ENCODE measurements around the gene OGFOD1.
A peak's percentile ranks its signal among the peaks of the same experiment; 100 is the strongest.
"Not testable (repeated sequence)": the region's sequence is repeated elsewhere in the genome, so short reads cannot be mapped to it uniquely, and the experiment has no call there.

OGFOD1 gene

GRCh38 chr16:56479469-56479868, 28.1 kb downstream of the OGFOD1 start:
- Mint-ChIP-seq H3K36me3 (ENCODE audit: low read depth) (peaks cover 83% of the 10 kb centered on the region), H3K4me1 (ENCODE audit: low read depth) (peaks cover 19% of the 10 kb centered on the region), H3K4me3 (no peak overlapping the region), H3K27ac (peak overlapping the region; percentile 60), H3K9me3 (no peaks in the 10 kb centered on the region), H3K27me3 (no peaks in the 10 kb centered on the region)
- DNase-seq = no peak

- no peak overlapping the region for H3K4me3 Mint-ChIP-seq
- DNase-seq = no peak
- H3K27ac Mint-ChIP-seq = peak overlapping the region; percentile 28
- H3K9me3 Mint-ChIP-seq = no peaks in the 10 kb centered on the region
- H3K36me3 Mint-ChIP-seq (ENCODE audit: low read depth) = peaks cover 80% of the 10 kb centered on the region
- H3K27me3 Mint-ChIP-seq = no peaks in the 10 kb centered on the region
- H3K4me1 Mint-ChIP-seq (ENCODE audit: low read depth) = peaks cover 19% of the 10 kb centered on the region
These were observed 29.6 kb downstream of the OGFOD1 start for GRCh38 chr16:56480776-56481467.

- Mint-ChIP-seq H3K9me3 (no peaks in the 10 kb centered on the region), H3K4me3 (no peak overlapping the region), H3K27ac (peak overlapping the region; percentile 74), H3K27me3 (no peaks in the 10 kb centered on the region), H3K4me1 (ENCODE audit: low read depth) (peaks cover 17% of the 10 kb centered on the region), H3K36me3 (ENCODE audit: low read depth) (peaks cover 77% of the 10 kb centered on the region)
- DNase-seq = no peak
These were observed 30.2 kb downstream of the OGFOD1 start for GRCh38 chr16:56481468-56482122.

GRCh38 chr16:56482683-56483236, 31.4 kb downstream of the OGFOD1 start:
- H3K36me3 Mint-ChIP-seq (ENCODE audit: low read depth) = peaks cover 65% of the 10 kb centered on the region
- no peak overlapping the region for H3K27ac Mint-ChIP-seq

GRCh38 chr16:56483394-56483793, 32.0 kb downstream of the OGFOD1 start:
- no peak for DNase-seq
- Mint-ChIP-seq H3K9me3 (no peaks in the 10 kb centered on the region), H3K27ac (no peak overlapping the region), H3K4me3 (no peak overlapping the region), H3K27me3 (no peaks in the 10 kb centered on the region), H3K4me1 (ENCODE audit: low read depth) (peaks cover 3% of the 10 kb centered on the region), H3K36me3 (ENCODE audit: low read depth) (peaks cover 61% of the 10 kb centered on the region)

More at GRCh38 chr16:56482683-56483236, 31.4 kb downstream of the OGFOD1 start:
- Mint-ChIP-seq H3K9me3 (no peaks in the 10 kb centered on the region), H3K27me3 (no peaks in the 10 kb centered on the region), H3K4me1 (ENCODE audit: low read depth) (peaks cover 5% of the 10 kb centered on the region), H3K4me3 (no peak overlapping the region)
- no peak for DNase-seq

GRCh38 chr16:56488035-56488434, 36.7 kb downstream of the OGFOD1 start:
- Mint-ChIP-seq H3K36me3 (ENCODE audit: low read depth) (peaks cover 37% of the 10 kb centered on the region), H3K9me3 (no peaks in the 10 kb centered on the region), H3K27ac (no peak overlapping the region), H3K4me1 (ENCODE audit: low read depth) (no peaks in the 10 kb centered on the region), H3K4me3 (no peak overlapping the region), H3K27me3 (no peaks in the 10 kb centered on the region)
- no peak for DNase-seq

- not testable (repeated sequence) for H3K27me3 Mint-ChIP-seq; DNase-seq; H3K27ac Mint-ChIP-seq; H3K9me3 Mint-ChIP-seq; H3K4me1 Mint-ChIP-seq (ENCODE audit: low read depth); H3K4me3 Mint-ChIP-seq
- peaks cover 33% of the 10 kb centered on the region for H3K36me3 Mint-ChIP-seq (ENCODE audit: low read depth)
These were observed 37.5 kb downstream of the OGFOD1 start for GRCh38 chr16:56488868-56489267.

GRCh38 chr16:56491657-56492261, 40.4 kb downstream of the OGFOD1 start:
- H3K36me3 Mint-ChIP-seq (ENCODE audit: low read depth) = peaks cover 35% of the 10 kb centered on the region
- H3K27ac Mint-ChIP-seq = no peak overlapping the region
- H3K4me3 Mint-ChIP-seq = no peak overlapping the region
- DNase-seq = no peak
- H3K9me3 Mint-ChIP-seq = no peaks in the 10 kb centered on the region
- H3K4me1 Mint-ChIP-seq (ENCODE audit: low read depth) = no peaks in the 10 kb centered on the region
- H3K27me3 Mint-ChIP-seq = no peaks in the 10 kb centered on the region

GRCh38 chr16:56493126-56493525, 41.8 kb downstream of the OGFOD1 start:
- no peak overlapping the region for H3K4me3 Mint-ChIP-seq
- H3K27ac Mint-ChIP-seq = no peak overlapping the region
- no peaks in the 10 kb centered on the region for H3K9me3 Mint-ChIP-seq
- H3K36me3 Mint-ChIP-seq (ENCODE audit: low read depth) = peaks cover 47% of the 10 kb centered on the region
- no peak for DNase-seq
- no peaks in the 10 kb centered on the region for H3K4me1 Mint-ChIP-seq (ENCODE audit: low read depth)
- H3K27me3 Mint-ChIP-seq = no peaks in the 10 kb centered on the region

GRCh38 chr16:56493815-56494214, 42.5 kb downstream of the OGFOD1 start:
- DNase-seq = no peak
- H3K4me1 Mint-ChIP-seq (ENCODE audit: low read depth) = no peaks in the 10 kb centered on the region
- peaks cover 54% of the 10 kb centered on the region for H3K36me3 Mint-ChIP-seq (ENCODE audit: low read depth)
- no peak overlapping the region for H3K4me3 Mint-ChIP-seq
- H3K9me3 Mint-ChIP-seq = no peaks in the 10 kb centered on the region
- H3K27ac Mint-ChIP-seq = no peak overlapping the region
- H3K27me3 Mint-ChIP-seq = no peaks in the 10 kb centered on the region

GRCh38 chr16:56505181-56505580, 53.8 kb downstream of the OGFOD1 start:
- Mint-ChIP-seq H3K36me3 (ENCODE audit: low read depth) (peaks cover 79% of the 10 kb centered on the region), H3K4me1 (ENCODE audit: low read depth) (no peaks in the 10 kb centered on the region), H3K4me3 (no peak overlapping the region), H3K9me3 (no peaks in the 10 kb centered on the region), H3K27ac (no peak overlapping the region), H3K27me3 (no peaks in the 10 kb centered on the region)
- no peak for DNase-seq

GRCh38 chr16:56506941-56507340, 55.6 kb downstream of the OGFOD1 start:
- Mint-ChIP-seq H3K9me3 (no peaks in the 10 kb centered on the region), H3K27ac (no peak overlapping the region), H3K4me3 (no peak overlapping the region), H3K27me3 (no peaks in the 10 kb centered on the region), H3K4me1 (ENCODE audit: low read depth) (peaks cover 1% of the 10 kb centered on the region), H3K36me3 (ENCODE audit: low read depth) (peaks cover 80% of the 10 kb centered on the region)
- DNase-seq = no peak

GRCh38 chr16:56510544-56510943, 59.2 kb downstream of the OGFOD1 start:
- Mint-ChIP-seq H3K4me3 (no peak overlapping the region), H3K27me3 (no peaks in the 10 kb centered on the region), H3K4me1 (ENCODE audit: low read depth) (peaks cover 23% of the 10 kb centered on the region), H3K36me3 (ENCODE audit: low read depth) (peaks cover 67% of the 10 kb centered on the region), H3K9me3 (no peaks in the 10 kb centered on the region), H3K27ac (peak overlapping the region; percentile 16)
- no peak for DNase-seq

GRCh38 chr16:56512025-56512424, 60.7 kb downstream of the OGFOD1 start:
- Mint-ChIP-seq H3K27me3 (no peaks in the 10 kb centered on the region), H3K4me3 (no peak overlapping the region), H3K36me3 (ENCODE audit: low read depth) (peaks cover 53% of the 10 kb centered on the region), H3K9me3 (no peaks in the 10 kb centered on the region), H3K27ac (no peak overlapping the region), H3K4me1 (ENCODE audit: low read depth) (peaks cover 35% of the 10 kb centered on the region)
- DNase-seq = no peak

- DNase-seq = no peak
- H3K36me3 Mint-ChIP-seq (ENCODE audit: low read depth) = peaks cover 44% of the 10 kb centered on the region
- no peak overlapping the region for H3K27ac Mint-ChIP-seq
- no peaks in the 10 kb centered on the region for H3K9me3 Mint-ChIP-seq
- no peaks in the 10 kb centered on the region for H3K27me3 Mint-ChIP-seq
- H3K4me1 Mint-ChIP-seq (ENCODE audit: low read depth) = peaks cover 45% of the 10 kb centered on the region
- no peak overlapping the region for H3K4me3 Mint-ChIP-seq
These were observed 61.7 kb downstream of the OGFOD1 start for GRCh38 chr16:56513091-56513490.

Measured in activated T-cell treated with anti-CD3 and anti-CD28 coated beads, Interleukin-2, amount 50 U/mL, for 24 hours (primary cell).